ENCODE data around the gene FCF1.

GRCh38 chr14:74663884-74664283 lies 49.1 kb upstream of the FCF1 start:
- TF ChIP-seq CTCF (IDR thresholded peaks at IDR 0.05), result no peak
- TF ChIP-seq POLR2A (IDR thresholded peaks at IDR 0.05), result no peak
